Esophagus squamous epithelium (tissue), 5 donors: ENCODE measurements around the gene MGAT5B. TPM values are rescaled to one million over a fixed set of nuclear protein-coding genes. Genes with fewer than 3 reads are reported as not detected.
"Not testable (repeated sequence)": the region's sequence is repeated elsewhere in the genome, so short reads cannot be mapped to it uniquely, and the experiment has no call there.

ENCODE experiments used
- DNase-seq: peaks from one replicate; lab custom pipeline; 2025; lab: John Stamatoyannopoulos, UW
- H3K27ac ChIP-seq, 4 donors: fragments of 200-600 bp; sonication (generic); one replicate each; pipeline ENCODE4 v1.5.1; 2016 to 2019; ENCODE audit warnings: mild to moderate bottlenecking in 1 of 4
- H3K27me3 ChIP-seq, 4 donors: fragments of 200-600 bp; sonication (generic); 1 replicate in 3 of 4; 2 replicates in 1 of 4; pipeline versions ENCODE4 v1.5.1 to v1.6.0; 2017 to 2021; ENCODE audit warnings: antibody characterized with exemption in 1 of 4
- H3K36me3 ChIP-seq, 3 donors: fragments of 200-600 bp; sonication (generic); one replicate each; pipeline ENCODE4 v1.5.1; 2016 to 2019
- H3K4me1 ChIP-seq, 3 donors: fragments of 200-600 bp; sonication (generic); one replicate each; pipeline ENCODE4 v1.5.1; 2017 to 2019
- H3K4me3 ChIP-seq, 4 donors: fragments of 200-600 bp; sonication (generic); 1 replicate in 3 of 4; 2 replicates in 1 of 4; pipeline ENCODE4 v1.5.1; 2016 to 2019; ENCODE audit warnings: mild to moderate bottlenecking in 2 of 4, moderate library complexity in 1 of 4
- H3K9me3 ChIP-seq, 3 donors: fragments of 200-600 bp; sonication (generic); one replicate each; pipeline ENCODE4 v1.5.1; 2016 to 2019
- CTCF ChIP-seq, 6 experiments: fragments of 450-650 bp in 4 of 6; fragments of 200-600 bp in 2 of 6; sonication (generic) in 2 of 6; IDR thresholded peaks; one replicate each; pipeline ENCODE4 v1.5.1; 2016 to 2019; ENCODE audit warnings: antibody characterized with exemption in 6 of 6, mild to moderate bottlenecking in 4 of 6, moderate library complexity in 4 of 6
- POLR2A ChIP-seq, 4 donors: fragments of 450-650 bp; IDR thresholded peaks; one replicate each; pipeline ENCODE4 v1.6.1; 2017; ENCODE audit warnings: antibody characterized with exemption in 4 of 4, mild to moderate bottlenecking in 4 of 4, moderate library complexity in 3 of 4
- WGBS, 2 donors: methylation state at CpG; one replicate each; pipeline ENCODE4 v1.1.5; 2018; 5-methylcytosine and 5-hydroxymethylcytosine counted together
- intact Hi-C: fragments of 100-400 bp; cut with DNase I; formaldehyde crosslinking; loops from one replicate; pipeline ENCODE4 v1.15.0; 2022
- total RNA-seq, 4 donors: library from RNA; depleted of rRNA; stranded (reverse); fragments of >200 nt; gene quantifications; one replicate each; pipeline ENCODE4 v1.1.0, GENCODE V29; 2016
- donor health status: DM: yes; HTN: yes; CAD: no.

Gene MGAT5B
- total RNA-seq, 4 donors from 2014 or later = 1.3 TPM; not detected in 3

DNA sequence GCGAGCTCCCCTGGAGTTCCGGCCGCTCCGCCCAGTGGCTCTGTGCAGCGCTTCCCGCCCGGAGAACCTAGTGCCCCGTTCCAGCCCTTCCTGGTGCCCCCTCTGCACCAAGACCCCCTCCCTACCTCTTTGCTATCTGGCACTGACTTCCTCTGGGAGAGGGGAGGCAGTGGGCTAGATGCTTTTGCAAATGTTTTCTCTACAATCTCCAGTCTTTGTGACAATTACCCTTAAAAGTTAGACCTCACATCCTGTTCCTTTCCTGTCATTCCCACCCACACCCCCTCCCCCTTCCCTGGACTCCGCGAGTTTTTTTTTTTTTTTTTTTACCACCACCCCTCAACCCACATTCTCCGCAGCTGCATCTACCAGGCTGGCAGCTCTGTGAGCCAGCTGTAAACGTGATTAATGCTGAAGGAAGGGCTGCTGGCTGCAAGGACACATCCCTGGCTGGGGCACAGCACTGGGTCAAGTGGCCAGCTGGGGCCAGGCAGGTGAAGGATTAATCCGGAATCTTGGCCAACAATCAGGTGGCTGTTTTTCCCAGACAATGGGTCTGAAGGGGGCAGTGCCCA is 101.5 kb downstream of the MGAT5B start:
- 0 to 2% methylated on average over 4 to 12 of the region's 13 CpGs for WGBS, 2 donors
- intact Hi-C loops = no loop called here
- TF ChIP-seq CTCF (IDR thresholded peaks at IDR 0.05) (no peak), POLR2A (IDR thresholded peaks at IDR 0.05) (no peak)
- peak overlapping the region in 2 of 4 donors; percentile 26 to 52 for H3K4me3 ChIP-seq
- H3K36me3 ChIP-seq = no peaks in the 10 kb centered on the region
- H3K4me1 ChIP-seq = peaks cover 6 to 18% (median 11%) of the 10 kb centered on the region in 3 donors
- H3K27me3 ChIP-seq = peaks cover 3 to 79% (median 5%) of the 10 kb centered on the region in 4 donors
- H3K27ac ChIP-seq = no peak overlapping the region
- DNase-seq = no peak
- no peaks in the 10 kb centered on the region for H3K9me3 ChIP-seq

GRCh38 chr17:76970228-76970627 is 102.0 kb downstream of the MGAT5B start:
- H3K36me3 ChIP-seq, H3K9me3 ChIP-seq, intact Hi-C loops, H3K4me3 ChIP-seq, H3K27ac ChIP-seq, DNase-seq: not testable (repeated sequence)
- Histone ChIP-seq H3K4me1 (peaks cover 6 to 18% (median 11%) of the 10 kb centered on the region in 3 donors), H3K27me3 (peaks cover 3 to 79% (median 5%) of the 10 kb centered on the region in 4 donors)
- WGBS, 2 donors = 62 to 77% methylated on average over 5 of the region's 5 CpGs

- TF ChIP-seq POLR2A (IDR thresholded peaks at IDR 0.05) = no peak
- TF ChIP-seq CTCF (IDR thresholded peaks at IDR 0.05) = no peak
- Histone ChIP-seq H3K36me3 (no peaks in the 10 kb centered on the region), H3K4me1 (peaks cover 6 to 18% (median 11%) of the 10 kb centered on the region in 3 donors), H3K9me3 (no peaks in the 10 kb centered on the region), H3K4me3 (no peak overlapping the region), H3K27me3 (peaks cover 3 to 65% (median 5%) of the 10 kb centered on the region in 4 donors), H3K27ac (no peak overlapping the region)
- intact Hi-C loops = no loop called here
- 80 to 95% methylated on average over 3 of the region's 6 CpGs for WGBS, 2 donors
- no peak for DNase-seq
Observed at GRCh38 chr17:76972046-76972641, 103.9 kb downstream of the MGAT5B start.

GRCh38 chr17:76973040-76973439 is 104.8 kb downstream of the MGAT5B start:
- H3K4me1 ChIP-seq = peaks cover 6 to 18% (median 11%) of the 10 kb centered on the region in 3 donors
- no peak overlapping the region for H3K27ac ChIP-seq
- H3K9me3 ChIP-seq = no peaks in the 10 kb centered on the region
- peaks cover 3 to 59% (median 5%) of the 10 kb centered on the region in 4 donors for H3K27me3 ChIP-seq
- no peak overlapping the region for H3K4me3 ChIP-seq
- intact Hi-C loops = no loop called here
- H3K36me3 ChIP-seq = no peaks in the 10 kb centered on the region
- TF ChIP-seq CTCF (IDR thresholded peaks at IDR 0.05) = no peak
- TF ChIP-seq POLR2A (IDR thresholded peaks at IDR 0.05) = no peak
- 75 to 88% methylated on average over 7 to 8 of the region's 8 CpGs for WGBS, 2 donors
- DNase-seq = no peak

- H3K27ac ChIP-seq = no peak overlapping the region
- H3K27me3 ChIP-seq = peaks cover 0 to 42% (median 1%) of the 10 kb centered on the region in 4 donors
- TF ChIP-seq CTCF (IDR thresholded peaks at IDR 0.05) (no peak), POLR2A (IDR thresholded peaks at IDR 0.05) (no peak)
- H3K9me3 ChIP-seq = no peaks in the 10 kb centered on the region
- DNase-seq = no peak
- intact Hi-C loops = no loop called here
- no peak overlapping the region for H3K4me3 ChIP-seq
- H3K36me3 ChIP-seq = no peaks in the 10 kb centered on the region
- no CpG with 5 or more reads among the region's 3 CpGs for WGBS, 2 donors
- peaks cover 0 to 4% (median 0%) of the 10 kb centered on the region in 3 donors for H3K4me1 ChIP-seq
Observed at GRCh38 chr17:76974721-76975120, 106.5 kb downstream of the MGAT5B start.

DNA sequence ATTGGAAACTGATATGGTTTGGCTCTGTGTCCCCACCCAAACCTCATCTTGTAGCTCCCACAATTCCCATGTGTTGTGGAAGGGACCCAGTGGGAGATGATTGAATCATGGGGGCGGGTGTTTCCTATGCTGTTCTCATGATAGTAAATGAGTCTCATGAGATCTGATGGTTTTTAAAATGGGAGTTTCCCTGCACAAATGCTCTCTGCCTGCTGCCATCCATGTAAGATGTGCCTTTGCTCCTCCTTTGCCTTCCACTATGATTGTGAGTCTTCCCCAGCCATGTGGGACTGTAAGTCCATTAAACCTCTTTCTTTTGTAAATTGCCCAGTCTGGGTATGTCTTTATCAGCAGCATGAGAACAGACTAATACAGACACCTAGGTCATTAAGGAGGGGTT is 109.8 kb downstream of the MGAT5B start:
- H3K27me3 ChIP-seq = peaks cover 0 to 43% (median 0%) of the 10 kb centered on the region in 4 donors
- H3K9me3 ChIP-seq, intact Hi-C loops, H3K4me1 ChIP-seq, H3K27ac ChIP-seq, DNase-seq, H3K36me3 ChIP-seq, H3K4me3 ChIP-seq: not testable (repeated sequence)
- 78 to 100% methylated on average over 1 of the region's 1 CpG for WGBS, 2 donors
